Adipocyte (in vitro differentiated cells): ENCODE data around the gene PRODH.
A peak's percentile ranks its signal among the peaks of the same experiment; 100 is the strongest.
"Not testable (repeated sequence)": the region's sequence is repeated elsewhere in the genome, so short reads cannot be mapped to it uniquely, and the experiment has no call there.

Experiments
- DNase-seq: peaks from one replicate; pipeline ENCODE4 v3.0.0-alpha.2; 2015; ENCODE audit warnings: low read depth
- H3K27me3 ChIP-seq: replicated peaks from 2 replicates; pipeline ENCODE4 v1.7.0; 2013; ENCODE audit warnings: mild to moderate bottlenecking, low read length, moderate library complexity; ENCODE audit not compliant: control insufficient read depth, insufficient read depth
- H3K36me3 ChIP-seq: 2 replicates; pipeline ENCODE4 v1.7.0; 2013; ENCODE audit warnings: low read length, mild to moderate bottlenecking, moderate library complexity; ENCODE audit not compliant: control insufficient read depth, insufficient read depth, severe bottlenecking
- H3K4me1 ChIP-seq: 2 replicates; pipeline ENCODE4 v1.7.0; 2013; ENCODE audit warnings: mild to moderate bottlenecking, low read length, moderate library complexity; ENCODE audit not compliant: control insufficient read depth, insufficient read depth
- H3K4me3 ChIP-seq: 2 replicates; pipeline ENCODE4 v1.7.0; 2013; ENCODE audit warnings: mild to moderate bottlenecking, low read length, moderate library complexity
- H3K9ac ChIP-seq: 2 replicates; pipeline ENCODE4 v1.7.0; 2013; ENCODE audit warnings: mild to moderate bottlenecking, low read length, moderate library complexity
- H3K9me3 ChIP-seq: 2 replicates; pipeline ENCODE4 v1.7.0; 2013; ENCODE audit warnings: mild to moderate bottlenecking, low read length, moderate library complexity; ENCODE audit not compliant: control insufficient read depth

PRODH gene

DNA sequence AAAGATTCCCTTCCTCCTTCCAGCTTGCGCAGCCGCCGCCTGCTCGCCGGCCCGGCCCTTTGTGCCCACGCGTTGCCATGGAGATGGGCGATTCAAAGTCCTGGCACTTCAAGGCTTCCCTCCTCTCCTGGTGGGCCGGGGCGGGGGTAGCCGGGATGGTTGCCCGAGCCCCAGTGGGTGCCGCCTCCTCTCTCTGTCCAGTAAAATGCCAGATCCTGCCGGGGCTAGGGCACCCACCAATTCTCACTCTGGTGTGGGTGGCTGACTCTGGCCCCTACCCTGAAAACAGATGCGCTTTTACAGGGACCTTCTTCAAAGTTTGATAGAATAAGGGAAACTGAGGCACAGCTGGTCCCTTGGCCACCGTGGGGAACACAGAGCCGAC, 22.2 kb upstream of the PRODH start:
- DNase-seq, H3K36me3 ChIP-seq, H3K27me3 ChIP-seq, H3K4me1 ChIP-seq, H3K9ac ChIP-seq, H3K4me3 ChIP-seq, H3K9me3 ChIP-seq: not testable (repeated sequence)

DNA sequence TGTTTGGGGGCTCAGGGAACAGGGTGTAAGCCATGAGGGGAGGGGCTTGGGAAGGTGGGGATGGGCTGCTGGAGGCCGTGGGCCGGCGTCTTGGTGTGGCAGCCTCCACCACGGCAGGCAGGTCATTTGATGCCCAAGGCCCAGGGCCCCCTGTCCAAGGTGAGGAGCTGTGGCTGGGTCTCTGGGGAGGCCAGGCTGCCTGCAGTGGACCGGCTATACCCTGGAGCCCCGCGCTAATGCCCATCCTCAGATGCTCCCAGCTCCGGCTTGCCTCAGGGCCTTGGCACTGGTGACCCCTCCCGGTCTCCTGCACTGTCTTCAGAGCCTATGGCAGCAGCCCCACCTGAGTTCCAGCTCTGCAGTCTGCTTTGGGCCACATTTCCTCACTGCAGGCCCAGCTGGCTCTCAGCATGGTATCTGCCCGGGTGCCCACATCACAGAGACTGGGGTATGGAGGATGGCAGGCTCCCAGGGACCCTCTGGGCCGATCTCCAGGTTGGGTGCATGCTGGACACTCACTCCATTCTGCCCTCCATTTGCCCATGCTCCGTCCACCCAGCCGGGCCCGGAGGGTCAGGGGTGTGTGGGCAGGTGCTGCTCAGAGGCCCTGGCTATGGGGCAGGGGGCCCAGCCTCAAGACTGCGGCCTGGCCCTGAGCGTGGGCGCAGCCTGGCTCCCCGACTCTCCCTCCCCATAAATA, 21.7 kb upstream of the PRODH start:
- H3K9me3 ChIP-seq, H3K27me3 ChIP-seq, H3K9ac ChIP-seq: not testable (repeated sequence)

DNA sequence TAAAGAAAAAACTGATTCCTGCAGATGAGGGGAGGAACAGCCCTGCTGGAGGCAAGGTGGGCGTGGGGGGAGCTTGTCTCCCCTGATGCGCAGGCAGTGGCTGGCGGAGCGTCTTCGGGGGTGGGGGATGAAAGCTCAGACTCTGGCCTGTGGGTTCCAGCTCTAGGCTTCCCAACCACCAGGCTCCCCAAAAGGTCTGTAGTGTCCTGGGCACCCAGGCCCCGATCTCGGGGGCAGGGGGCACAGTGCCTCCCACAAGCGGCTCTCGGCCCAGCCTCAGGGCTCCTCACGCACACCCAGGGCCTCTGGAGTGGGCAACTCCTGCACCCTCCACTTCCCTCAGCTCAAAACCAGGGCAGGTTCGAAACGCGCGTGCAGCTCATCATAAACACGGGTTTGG, 20.9 kb upstream of the PRODH start:
- H3K4me1 ChIP-seq, H3K9ac ChIP-seq, H3K9me3 ChIP-seq, DNase-seq, H3K36me3 ChIP-seq, H3K4me3 ChIP-seq, H3K27me3 ChIP-seq: not testable (repeated sequence)

More for the DNA sequence above, 21.7 kb upstream of the PRODH start:
- H3K4me3 ChIP-seq, DNase-seq, H3K4me1 ChIP-seq, H3K36me3 ChIP-seq: not testable (repeated sequence)

DNA sequence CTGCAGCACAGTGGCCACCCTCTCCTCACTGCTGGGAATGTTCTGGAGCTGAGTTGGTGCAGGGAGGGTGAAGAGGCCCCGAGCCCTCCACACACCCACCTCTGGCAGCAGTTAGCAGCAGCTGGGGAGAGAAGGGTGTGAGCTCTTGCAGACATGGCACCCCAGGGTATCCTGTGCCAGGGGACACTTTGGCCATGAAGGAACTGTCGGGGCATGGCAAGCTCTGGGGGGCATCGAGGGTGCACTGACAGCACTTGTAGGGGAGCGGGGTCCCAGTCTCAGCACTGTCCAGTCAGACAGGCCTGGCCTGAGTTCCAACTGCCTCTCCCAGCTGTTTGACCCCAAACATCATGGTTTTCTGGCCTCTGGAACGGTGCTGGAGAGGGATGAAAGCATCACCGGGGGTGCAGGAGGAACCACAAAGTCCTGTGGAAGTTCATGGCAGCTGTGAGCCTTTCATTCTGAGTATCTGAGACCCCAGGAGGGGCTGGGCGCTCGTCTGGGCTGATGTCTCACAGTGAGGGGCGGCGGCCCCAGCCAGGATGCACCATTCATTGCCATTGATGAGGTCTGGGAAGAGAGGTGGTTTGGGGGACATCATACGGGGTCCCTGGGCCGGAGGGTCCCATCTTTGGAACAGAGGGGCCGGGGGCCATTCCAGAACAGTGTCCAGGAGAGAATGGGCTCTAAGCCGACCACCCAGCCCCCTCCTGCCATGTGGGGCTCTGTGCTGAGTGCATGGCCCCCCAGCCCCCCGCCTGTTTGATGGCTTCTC, 20.2 kb upstream of the PRODH start:
- not testable (repeated sequence) for H3K4me1 ChIP-seq, DNase-seq, H3K4me3 ChIP-seq, H3K36me3 ChIP-seq, H3K27me3 ChIP-seq, H3K9ac ChIP-seq, H3K9me3 ChIP-seq

DNA sequence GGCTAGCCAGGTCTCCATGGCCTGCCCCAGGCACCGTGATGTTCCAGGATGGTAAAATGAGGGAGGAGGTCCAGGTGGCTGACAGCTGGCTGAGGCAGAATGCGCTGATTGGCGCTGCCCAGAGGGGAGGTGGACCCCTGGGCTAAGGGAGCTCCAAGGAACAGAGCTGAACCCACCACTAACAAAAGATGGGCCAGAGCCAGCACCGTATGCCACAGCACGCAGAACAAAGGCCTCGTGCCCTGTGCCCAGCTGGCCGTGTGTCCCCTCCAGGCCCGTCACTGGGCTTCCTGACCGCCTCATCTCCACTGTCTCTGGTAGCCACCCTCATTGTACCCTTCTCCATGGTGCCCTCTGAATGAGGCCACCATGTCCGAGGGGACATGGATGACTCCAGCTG, 19.6 kb upstream of the PRODH start:
- no peaks in the 10 kb centered on the region for H3K9me3 ChIP-seq
- H3K4me3 ChIP-seq: no peak overlapping the region
- no peak overlapping the region for H3K9ac ChIP-seq
- H3K36me3 ChIP-seq: no peaks in the 10 kb centered on the region
- peaks cover 3% of the 10 kb centered on the region for H3K27me3 ChIP-seq
- no peak for DNase-seq
- no peaks in the 10 kb centered on the region for H3K4me1 ChIP-seq

DNA sequence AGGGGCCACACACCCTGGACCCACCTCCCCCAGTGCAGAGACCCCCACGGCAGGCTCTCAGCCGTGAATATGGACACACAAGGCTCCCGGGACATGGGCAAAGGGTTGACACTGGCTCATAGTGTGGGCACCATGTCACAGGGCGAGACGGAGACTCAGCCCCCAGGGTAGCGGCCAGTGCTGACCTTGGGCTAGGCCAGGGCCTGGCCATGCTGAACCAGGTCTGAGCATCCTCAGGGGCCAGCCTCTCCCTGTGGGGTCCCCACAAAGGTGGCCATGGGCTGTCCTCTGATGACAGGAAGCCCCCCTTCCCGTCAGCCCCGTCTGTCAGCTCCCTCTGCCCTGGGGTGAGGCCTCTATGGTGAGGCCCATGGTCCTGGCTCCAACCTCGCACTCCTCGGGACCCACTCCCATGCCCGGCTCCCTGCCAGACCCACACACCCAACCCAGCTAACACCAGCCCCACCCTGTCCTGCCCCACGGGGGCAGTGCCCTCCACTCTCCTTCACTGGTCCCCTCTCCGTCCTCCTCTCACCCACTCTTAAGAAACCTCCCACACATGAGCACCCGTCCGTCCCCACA, 19.0 kb upstream of the PRODH start:
- Histone ChIP-seq H3K4me3 (no peak overlapping the region), H3K9ac (no peak overlapping the region), H3K9me3 (no peaks in the 10 kb centered on the region), H3K27me3 (peaks cover 3% of the 10 kb centered on the region), H3K4me1 (no peaks in the 10 kb centered on the region), H3K36me3 (no peaks in the 10 kb centered on the region)
- DNase-seq: no peak

DNA sequence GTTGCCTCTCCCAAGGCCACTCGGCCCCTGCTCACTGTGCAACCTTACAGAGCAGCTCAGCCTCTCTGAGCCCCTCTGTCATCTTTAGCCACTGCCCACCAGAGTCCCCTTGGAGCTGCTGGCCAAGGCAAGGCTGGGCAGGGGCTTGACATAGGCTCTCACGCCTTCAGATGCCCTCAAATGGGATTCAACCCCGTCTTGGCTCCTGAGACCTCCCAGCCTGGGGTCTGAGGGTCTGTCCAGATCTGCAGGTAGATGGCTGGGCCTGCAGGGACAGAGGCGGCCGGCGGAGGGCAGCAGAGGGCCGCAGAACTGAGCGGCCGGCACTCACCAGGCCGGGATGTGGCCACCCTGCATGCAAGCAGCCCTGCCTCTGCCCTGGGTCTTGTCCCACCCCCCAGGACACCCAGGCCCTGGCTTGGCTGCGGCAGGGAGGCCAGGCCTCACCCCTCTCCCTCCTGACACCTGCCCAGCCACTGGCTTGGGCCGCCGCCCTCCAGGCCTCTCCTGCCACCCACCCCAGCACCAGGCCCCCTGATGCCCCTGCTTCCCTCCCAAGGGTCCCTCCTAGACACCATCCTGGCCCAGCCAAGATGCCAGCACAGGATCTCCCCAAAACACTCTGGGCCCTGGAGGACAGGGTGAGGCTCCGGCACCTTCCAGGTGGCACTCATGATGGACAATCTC, 18.4 kb upstream of the PRODH start:
- H3K27me3 ChIP-seq, H3K9ac ChIP-seq, H3K4me1 ChIP-seq, H3K36me3 ChIP-seq, H3K4me3 ChIP-seq, H3K9me3 ChIP-seq: not testable (repeated sequence)
- DNase-seq: peak; percentile 83

DNA sequence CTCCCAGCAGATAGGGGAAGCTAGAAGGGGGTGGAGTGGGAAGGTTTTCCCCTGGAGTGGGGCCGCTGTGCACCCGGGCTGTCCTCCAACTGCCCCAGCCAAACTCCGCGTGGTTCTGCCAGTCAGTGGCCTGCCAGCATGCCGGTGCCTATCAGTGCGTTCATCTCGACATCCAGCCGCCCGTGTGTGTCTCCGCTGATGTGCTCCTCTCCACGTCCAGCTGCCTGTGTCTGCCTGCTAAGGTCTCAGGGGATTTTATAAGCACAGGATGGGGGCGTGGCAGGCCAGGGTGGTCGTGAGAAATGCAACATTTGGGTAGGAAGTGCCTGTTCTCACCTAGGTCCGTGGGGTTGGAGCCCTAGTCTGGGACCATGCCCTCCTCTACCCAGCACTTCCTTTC, 17.0 kb upstream of the PRODH start:
- H3K4me1 ChIP-seq, H3K9ac ChIP-seq, DNase-seq, H3K9me3 ChIP-seq, H3K36me3 ChIP-seq, H3K4me3 ChIP-seq: not testable (repeated sequence)
- H3K27me3 ChIP-seq: peaks cover 11% of the 10 kb centered on the region

DNA sequence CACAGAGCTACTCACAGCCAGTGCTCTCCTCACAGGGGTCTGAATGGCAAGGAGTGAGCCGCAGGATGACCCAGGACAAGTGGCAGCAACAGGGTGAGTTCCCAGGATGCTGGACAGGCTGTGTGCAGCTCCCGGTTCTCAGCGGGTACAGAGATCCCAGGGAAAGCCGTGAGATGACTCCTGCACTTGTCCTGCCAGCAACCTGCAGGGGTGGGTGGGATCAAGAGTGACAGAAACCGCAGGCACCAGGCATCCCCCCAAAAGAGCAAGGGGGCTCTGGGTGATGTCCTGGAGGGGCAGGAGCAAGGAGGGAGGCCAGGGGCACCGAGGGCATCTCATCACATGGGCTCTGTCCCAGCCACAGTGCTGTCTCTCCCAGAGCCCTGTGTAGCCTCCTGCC, 15.9 kb upstream of the PRODH start:
- peaks cover 15% of the 10 kb centered on the region for H3K27me3 ChIP-seq
- no peaks in the 10 kb centered on the region for H3K36me3 ChIP-seq
- DNase-seq: no peak
- H3K4me3 ChIP-seq: no peak overlapping the region
- no peaks in the 10 kb centered on the region for H3K4me1 ChIP-seq
- no peak overlapping the region for H3K9ac ChIP-seq
- H3K9me3 ChIP-seq: no peaks in the 10 kb centered on the region

DNA sequence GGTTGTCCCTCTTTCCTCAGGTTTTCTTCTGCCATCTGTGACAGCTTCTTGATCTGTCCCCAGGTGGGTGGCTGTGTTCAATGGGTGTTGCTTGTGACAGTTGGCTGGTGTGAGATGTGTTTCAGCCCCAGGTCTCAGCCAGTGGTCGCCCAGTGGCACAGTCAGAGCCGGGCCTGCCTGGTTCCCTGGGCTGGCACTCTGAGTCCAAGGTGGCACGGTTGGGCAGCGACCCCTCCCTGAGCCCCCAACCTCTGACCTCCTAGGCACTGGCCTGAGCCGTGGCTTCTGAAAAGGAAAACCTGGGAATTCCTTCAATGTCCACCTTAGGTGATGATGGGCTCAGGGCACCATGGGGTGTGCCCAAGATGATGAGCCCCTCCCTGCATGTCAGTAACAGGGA, 14.0 kb upstream of the PRODH start:
- H3K27me3 ChIP-seq: peaks cover 15% of the 10 kb centered on the region
- H3K4me3 ChIP-seq: no peak overlapping the region
- H3K9me3 ChIP-seq: no peaks in the 10 kb centered on the region
- H3K9ac ChIP-seq: no peak overlapping the region
- no peaks in the 10 kb centered on the region for H3K4me1 ChIP-seq
- no peak for DNase-seq
- no peaks in the 10 kb centered on the region for H3K36me3 ChIP-seq

DNA sequence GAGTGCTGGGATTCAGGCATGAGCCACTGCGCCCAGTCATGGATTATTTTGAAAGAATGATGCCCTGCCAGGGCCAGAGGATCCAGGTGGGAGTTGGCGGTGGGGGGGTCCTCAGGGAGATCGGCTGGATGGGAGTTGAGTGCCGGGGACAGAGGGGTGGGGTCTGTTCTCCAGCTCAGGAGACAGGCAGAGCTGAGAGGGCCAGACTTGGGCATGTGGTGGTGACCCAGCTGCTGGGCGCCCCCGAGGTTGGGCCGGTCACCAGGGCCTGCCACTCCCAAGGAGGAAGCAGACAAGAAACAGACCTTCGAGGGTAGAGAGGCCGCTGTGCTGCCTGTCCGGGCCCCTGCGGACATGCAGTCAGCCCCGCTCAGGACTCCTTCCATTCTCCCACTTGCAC, 11.8 kb upstream of the PRODH start:
- Histone ChIP-seq H3K4me1 (no peaks in the 10 kb centered on the region), H3K4me3 (no peak overlapping the region), H3K9ac (no peak overlapping the region), H3K36me3 (no peaks in the 10 kb centered on the region), H3K27me3 (peaks cover 15% of the 10 kb centered on the region), H3K9me3 (no peaks in the 10 kb centered on the region)
- no peak for DNase-seq
